Measurements from ENCODE around the gene ASCL2.

Gene ASCL2

GRCh38 chr11:2271327-2272227 lies 1.2 kb upstream of the ASCL2 start:
- no peak for DNase-seq

GRCh38 chr11:2271077-2271326 lies 614 bp upstream of the ASCL2 start:
- DNase-seq, result no peak

GRCh38 chr11:2269601-2270321 lies 627 bp downstream of the ASCL2 start:
- peak in 1 of 2 experiments; percentile 48 for DNase-seq

- DNase-seq, result peak in 1 of 2 experiments; percentile 26
These were observed 1.4 kb downstream of the ASCL2 start for GRCh38 chr11:2268729-2269600.

GRCh38 chr11:2267851-2268728 lies 2.3 kb downstream of the ASCL2 start:
- DNase-seq, result no peak

GRCh38 chr11:2267306-2267850 lies 3.0 kb downstream of the ASCL2 start:
- no peak for DNase-seq

- DNase-seq, result no peak
These were observed 3.6 kb downstream of the ASCL2 start for GRCh38 chr11:2266586-2267305.

GRCh38 chr11:2265854-2266585 lies 4.4 kb downstream of the ASCL2 start:
- DNase-seq, result no peak

- no peak for DNase-seq
These were observed 5.0 kb downstream of the ASCL2 start for GRCh38 chr11:2265396-2265795.

- no peak for DNase-seq
These were observed 5.9 kb downstream of the ASCL2 start for GRCh38 chr11:2264366-2265053.

GRCh38 chr11:2263724-2264360 lies 6.5 kb downstream of the ASCL2 start:
- DNase-seq, result no peak

- DNase-seq, result no peak
These were observed 7.3 kb downstream of the ASCL2 start for GRCh38 chr11:2263071-2263565.

- DNase-seq, result no peak
These were observed 7.9 kb downstream of the ASCL2 start for GRCh38 chr11:2262301-2263070.

GRCh38 chr11:2261436-2262230 lies 8.8 kb downstream of the ASCL2 start:
- DNase-seq, result no peak

GRCh38 chr11:2260491-2261364 lies 9.7 kb downstream of the ASCL2 start:
- DNase-seq, result no peak

GRCh38 chr11:2259897-2260451 lies 10.4 kb downstream of the ASCL2 start:
- DNase-seq, result no peak

Measured in NCI-H2081 (cell line).